Natural killer cell (primary cell): ENCODE data around the gene TBC1D4. TPM values are rescaled to one million over a fixed set of nuclear protein-coding genes. Genes with fewer than 3 reads are reported as not detected.
"Not testable (repeated sequence)": the region's sequence is repeated elsewhere in the genome, so short reads cannot be mapped to it uniquely, and the experiment has no call there.

ENCODE experiments used
- ATAC-seq, 3 donors: fragments of 150-1000 bp in 2 of 3; fragments of 200-7000 bp in 1 of 3; cut with Tn5 transposase; 1 replicate in 1 of 3; 2 replicates in 2 of 3; pipeline ENCODE4 v1.10.0; 2021; ENCODE audit warnings: mild to moderate bottlenecking in 2 of 3, moderate library complexity in 2 of 3
- DNase-seq, 2 donors: peaks; one replicate each; pipeline versions ENCODE4 v3.0.0 to v3.0.0-alpha.2; 2013 to 2021; ENCODE audit warnings: mixed read lengths in 1 of 2
- H3K27ac ChIP-seq: one replicate; pipeline ENCODE4 v1.5.1; 2013; ENCODE audit warnings: mild to moderate bottlenecking, low read length
- H3K27me3 ChIP-seq: one replicate; pipeline ENCODE4 v1.6.1; 2013; ENCODE audit warnings: low read length; ENCODE audit not compliant: control insufficient read depth, insufficient read depth
- H3K36me3 ChIP-seq: one replicate; pipeline ENCODE4 v1.6.1; 2013; ENCODE audit warnings: low read length; ENCODE audit not compliant: control insufficient read depth, insufficient read depth
- H3K4me1 ChIP-seq: one replicate; pipeline ENCODE4 v1.6.1; 2013; ENCODE audit warnings: low read length; ENCODE audit not compliant: control insufficient read depth, insufficient read depth
- H3K4me3 ChIP-seq: one replicate; pipeline ENCODE4 v1.5.1; 2013; ENCODE audit warnings: low read length
- H3K9me3 ChIP-seq: one replicate; pipeline ENCODE4 v1.6.1; 2013; ENCODE audit warnings: low read length; ENCODE audit not compliant: control insufficient read depth, insufficient read depth
- H3K27ac Mint-ChIP-seq, 2 donors: one replicate each; pipeline ENCODE4 v1.8.0; 2022; ENCODE audit warnings: mild to moderate bottlenecking in 2 of 2, mixed read lengths in 2 of 2, moderate library complexity in 1 of 2
- H3K27me3 Mint-ChIP-seq, 2 donors: one replicate each; pipeline ENCODE4 v1.8.0; 2022; ENCODE audit warnings: low read depth in 2 of 2, mixed read lengths in 2 of 2
- H3K36me3 Mint-ChIP-seq: one replicate; pipeline ENCODE4 v1.8.0; 2022; ENCODE audit warnings: mixed read lengths
- H3K4me1 Mint-ChIP-seq, 2 donors: one replicate each; pipeline ENCODE4 v1.8.0; 2022; ENCODE audit warnings: mixed read lengths in 2 of 2
- H3K4me3 Mint-ChIP-seq: one replicate; pipeline ENCODE4 v1.8.0; 2022; ENCODE audit warnings: mild to moderate bottlenecking, moderate library complexity, mixed read lengths
- H3K9me3 Mint-ChIP-seq, 2 donors: one replicate each; pipeline ENCODE4 v1.8.0; 2022; ENCODE audit warnings: mixed read lengths in 2 of 2
- WGBS: methylation state at CpG from one replicate; pipeline ENCODE4 v1.1.7; 2013; ENCODE audit warnings: missing lambda C conversion rate; ENCODE audit not compliant: insufficient coverage; 5-methylcytosine and 5-hydroxymethylcytosine counted together
- intact Hi-C: fragments of 100-400 bp; cut with micrococcal nuclease; formaldehyde crosslinking; loops from one replicate; pipeline ENCODE4 v1.14.2; 2022
- total RNA-seq, 4 donors: library from RNA; stranded (reverse); fragments of 120-200 nt in 1 of 4; gene quantifications; one replicate each; pipeline versions ENCODE4 v1.2.3 to v1.2.4, GENCODE V29; 2013 to 2022
- TF ChIP-seq, protein P1 (sequence below): fragments of 200-600 bp; IDR thresholded peaks from one replicate; pipeline ENCODE4 v1.8.0; 2022; ENCODE audit warnings: antibody characterized with exemption

TBC1D4 gene
- total RNA-seq, 3 donors from 2014 or later (not counting 1 experiment from before 2014, with no cell fraction given) = 0.54 to 5.1 (median 3.7) TPM

DNA sequence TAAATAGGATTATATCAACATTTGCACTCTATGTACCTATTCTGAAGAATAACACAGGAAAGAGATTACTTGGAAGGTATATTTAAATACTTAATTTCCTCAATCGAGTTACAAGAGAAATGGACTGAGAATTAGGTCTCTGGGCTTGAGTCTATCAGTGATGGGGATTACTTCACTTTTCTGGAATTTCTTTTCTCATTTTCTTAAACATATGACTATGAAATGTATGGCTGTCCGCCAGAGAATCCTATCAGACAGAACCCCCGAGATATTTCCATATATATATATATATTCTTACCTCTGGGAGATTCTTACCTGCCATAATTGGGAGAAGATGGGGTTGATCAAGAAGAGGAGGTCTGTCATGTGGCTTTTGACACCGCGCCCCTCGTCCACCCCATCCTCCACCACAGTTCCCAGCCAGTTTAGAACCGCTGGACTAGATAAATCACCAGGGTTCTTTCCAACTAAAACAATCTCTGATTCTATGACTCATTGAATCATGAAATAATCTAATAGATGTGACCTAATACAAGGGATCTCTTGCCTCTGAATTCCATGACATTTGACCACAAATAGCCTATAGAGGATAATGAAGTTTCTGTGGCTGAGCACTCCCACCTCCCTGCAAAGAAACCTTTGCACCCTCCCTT is 231.3 kb downstream of the TBC1D4 start:
- Mint-ChIP-seq H3K27ac (no peak overlapping the region), H3K36me3 (no peaks in the 10 kb centered on the region), H3K4me1 (no peaks in the 10 kb centered on the region), H3K4me3 (no peak overlapping the region), H3K9me3 (peaks cover 2 to 3% of the 10 kb centered on the region in 2 donors), H3K27me3 (peaks cover 7 to 16% of the 10 kb centered on the region in 2 donors)
- no peak for ATAC-seq
- no peaks in the 10 kb centered on the region for H3K27me3 ChIP-seq
- DNase-seq = no peak
- no peaks in the 10 kb centered on the region for H3K9me3 ChIP-seq
- WGBS = 82% methylated on average over 4 of the region's 7 CpGs
- intact Hi-C loops = no loop called here
- no peaks in the 10 kb centered on the region for H3K36me3 ChIP-seq
- H3K27ac ChIP-seq = no peak overlapping the region
- TF ChIP-seq, protein P1, sequence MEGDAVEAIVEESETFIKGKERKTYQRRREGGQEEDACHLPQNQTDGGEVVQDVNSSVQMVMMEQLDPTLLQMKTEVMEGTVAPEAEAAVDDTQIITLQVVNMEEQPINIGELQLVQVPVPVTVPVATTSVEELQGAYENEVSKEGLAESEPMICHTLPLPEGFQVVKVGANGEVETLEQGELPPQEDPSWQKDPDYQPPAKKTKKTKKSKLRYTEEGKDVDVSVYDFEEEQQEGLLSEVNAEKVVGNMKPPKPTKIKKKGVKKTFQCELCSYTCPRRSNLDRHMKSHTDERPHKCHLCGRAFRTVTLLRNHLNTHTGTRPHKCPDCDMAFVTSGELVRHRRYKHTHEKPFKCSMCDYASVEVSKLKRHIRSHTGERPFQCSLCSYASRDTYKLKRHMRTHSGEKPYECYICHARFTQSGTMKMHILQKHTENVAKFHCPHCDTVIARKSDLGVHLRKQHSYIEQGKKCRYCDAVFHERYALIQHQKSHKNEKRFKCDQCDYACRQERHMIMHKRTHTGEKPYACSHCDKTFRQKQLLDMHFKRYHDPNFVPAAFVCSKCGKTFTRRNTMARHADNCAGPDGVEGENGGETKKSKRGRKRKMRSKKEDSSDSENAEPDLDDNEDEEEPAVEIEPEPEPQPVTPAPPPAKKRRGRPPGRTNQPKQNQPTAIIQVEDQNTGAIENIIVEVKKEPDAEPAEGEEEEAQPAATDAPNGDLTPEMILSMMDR = no peak
- H3K4me3 ChIP-seq = no peak overlapping the region
- no peaks in the 10 kb centered on the region for H3K4me1 ChIP-seq

DNA sequence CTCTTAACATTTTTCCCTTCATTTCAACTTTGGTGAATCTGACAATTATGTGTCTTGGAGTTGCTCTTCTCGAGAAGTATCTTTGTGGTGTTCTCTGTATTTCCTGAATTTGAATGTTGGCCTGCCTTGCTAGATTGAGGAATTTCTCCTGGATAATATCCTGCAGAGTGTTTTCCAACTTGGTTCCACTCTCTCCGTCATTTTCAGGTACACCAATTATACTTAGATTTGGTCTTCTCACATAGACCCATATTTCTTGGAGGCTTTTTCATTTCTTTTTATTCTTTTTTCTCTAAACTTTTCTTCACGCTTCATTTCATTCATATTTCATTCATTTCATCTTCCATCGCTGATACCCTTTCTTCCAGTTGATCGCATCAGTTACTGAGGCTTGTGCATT is 236.4 kb downstream of the TBC1D4 start:
- H3K4me3 Mint-ChIP-seq, DNase-seq, intact Hi-C loops, H3K4me1 Mint-ChIP-seq, H3K27ac Mint-ChIP-seq, ATAC-seq, H3K27me3 ChIP-seq, H3K9me3 ChIP-seq, H3K36me3 Mint-ChIP-seq, H3K4me3 ChIP-seq, H3K4me1 ChIP-seq, H3K27ac ChIP-seq, H3K36me3 ChIP-seq: not testable (repeated sequence)
- Mint-ChIP-seq H3K9me3 (peaks cover 2 to 11% of the 10 kb centered on the region in 2 donors), H3K27me3 (peaks cover 4 to 14% of the 10 kb centered on the region in 2 donors)
- 100% methylated on average over 4 of the region's 5 CpGs for WGBS

DNA sequence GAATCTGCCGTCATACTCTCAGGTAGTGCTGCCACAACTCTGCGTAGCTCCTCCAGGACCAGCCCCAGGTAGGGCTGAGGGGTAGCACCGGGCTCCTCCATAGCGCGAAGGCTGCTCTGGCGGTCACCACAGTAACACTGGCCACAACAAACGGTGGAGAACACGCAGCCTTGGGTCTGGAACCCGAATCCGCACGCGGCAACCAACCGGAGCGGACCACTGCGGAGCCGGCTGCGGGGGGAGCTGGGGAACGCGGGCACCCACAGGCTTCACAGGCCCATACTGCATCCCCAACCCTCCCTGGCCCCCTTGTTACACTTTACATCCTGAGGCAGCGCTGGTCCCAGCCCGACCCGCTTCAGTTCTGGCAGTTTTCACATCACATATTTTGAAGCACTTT is 241.7 kb downstream of the TBC1D4 start:
- 83% methylated on average over 22 of the region's 22 CpGs for WGBS
- H3K36me3 Mint-ChIP-seq, H3K4me3 ChIP-seq, DNase-seq, H3K4me3 Mint-ChIP-seq, H3K4me1 ChIP-seq, H3K36me3 ChIP-seq, H3K9me3 Mint-ChIP-seq, H3K27ac Mint-ChIP-seq, H3K27ac ChIP-seq, ATAC-seq, intact Hi-C loops, H3K4me1 Mint-ChIP-seq, H3K27me3 ChIP-seq, H3K9me3 ChIP-seq: not testable (repeated sequence)
- peaks cover 12 to 13% of the 10 kb centered on the region in 2 donors for H3K27me3 Mint-ChIP-seq

DNA sequence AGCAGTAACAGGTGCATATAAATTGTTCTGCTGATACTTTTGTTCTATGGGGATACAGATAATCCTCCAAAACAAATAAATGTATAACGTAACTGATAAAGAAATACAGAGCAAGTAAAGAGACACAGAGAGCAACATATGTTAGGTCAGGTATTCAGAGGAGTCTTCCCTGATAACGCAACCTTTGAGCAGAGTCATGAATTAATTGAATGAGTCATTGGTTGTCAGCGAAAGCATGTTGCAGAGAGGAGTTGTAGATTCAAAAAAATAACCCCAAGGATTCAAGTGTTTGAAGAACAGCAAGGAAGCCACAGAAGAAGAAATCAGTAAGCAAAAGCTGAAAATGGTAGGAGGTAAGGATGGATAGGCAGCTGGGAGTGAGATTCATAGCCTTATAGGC is 245.2 kb downstream of the TBC1D4 start:
- H3K4me1 ChIP-seq = no peaks in the 10 kb centered on the region
- DNase-seq (no peak), ATAC-seq (no peak)
- Mint-ChIP-seq H3K4me3 (no peak overlapping the region), H3K27me3 (peaks cover 11 to 13% of the 10 kb centered on the region in 2 donors), H3K4me1 (no peaks in the 10 kb centered on the region), H3K27ac (no peak overlapping the region), H3K36me3 (no peaks in the 10 kb centered on the region), H3K9me3 (peaks cover 2 to 7% of the 10 kb centered on the region in 2 donors)
- no peak overlapping the region for H3K27ac ChIP-seq
- intact Hi-C loops = no loop called here
- no peak overlapping the region for H3K4me3 ChIP-seq
- H3K27me3 ChIP-seq = no peaks in the 10 kb centered on the region
- WGBS = 91% methylated on average over 3 of the region's 3 CpGs
- H3K36me3 ChIP-seq = no peaks in the 10 kb centered on the region
- H3K9me3 ChIP-seq = no peaks in the 10 kb centered on the region
- TF ChIP-seq, protein P1 = no peak

Other genes with a start within 250 kb of the TBC1D4 start
- gene COMMD6, start 55.7 kb upstream of the TBC1D4 start, total RNA-seq = 100 to 1,000 TPM; 111 to 149 (median 118) TPM
- 10 to 100 TPM; 19.3 to 23.1 (median 22.7) TPM for gene UCHL3, start 67.6 kb upstream of the TBC1D4 start, total RNA-seq
- 10 to 100 TPM in 1 of 3 donors, 1 to 10 TPM in 2; 5.5 to 10.4 (median 7.9) TPM for gene LMO7, start 154.2 kb upstream of the TBC1D4 start, total RNA-seq